ENCODE data around the gene ALS2. TPM values are rescaled to one million over a fixed set of nuclear protein-coding genes. Genes with fewer than 3 reads are reported as not detected.

The ALS2 gene
- total RNA-seq, 1 donor from 2014 or later, result 36.4 TPM

DNA sequence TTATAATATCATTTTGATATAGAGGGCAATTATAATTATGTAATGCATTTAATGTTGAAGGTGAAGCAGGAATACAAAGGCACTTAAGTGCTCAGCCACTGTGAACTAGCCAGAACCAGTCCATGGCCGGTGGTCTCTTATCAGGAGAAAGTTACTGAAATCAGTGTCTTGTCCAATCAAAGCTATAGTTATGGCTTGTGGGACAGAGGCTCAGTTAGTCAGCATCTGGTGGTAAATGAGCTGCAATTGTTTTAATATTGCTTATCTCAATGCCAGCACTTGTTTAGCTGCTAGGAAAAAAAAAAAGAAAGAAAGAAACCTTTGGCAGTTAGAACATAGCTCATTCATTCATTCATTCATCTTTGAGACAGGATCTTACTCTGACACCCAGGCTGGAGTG lies 3.8 kb upstream of the ALS2 start:
- no peak overlapping the region for H3K4me3 Mint-ChIP-seq
- no peaks in the 10 kb centered on the region for H3K9me3 Mint-ChIP-seq
- no peaks in the 10 kb centered on the region for H3K36me3 Mint-ChIP-seq
- DNase-seq (ENCODE audit: extremely low spot score, unreplicated experiment), result no peak
- peaks cover 6% of the 10 kb centered on the region for H3K27me3 Mint-ChIP-seq
- TF ChIP-seq, protein P1, sequence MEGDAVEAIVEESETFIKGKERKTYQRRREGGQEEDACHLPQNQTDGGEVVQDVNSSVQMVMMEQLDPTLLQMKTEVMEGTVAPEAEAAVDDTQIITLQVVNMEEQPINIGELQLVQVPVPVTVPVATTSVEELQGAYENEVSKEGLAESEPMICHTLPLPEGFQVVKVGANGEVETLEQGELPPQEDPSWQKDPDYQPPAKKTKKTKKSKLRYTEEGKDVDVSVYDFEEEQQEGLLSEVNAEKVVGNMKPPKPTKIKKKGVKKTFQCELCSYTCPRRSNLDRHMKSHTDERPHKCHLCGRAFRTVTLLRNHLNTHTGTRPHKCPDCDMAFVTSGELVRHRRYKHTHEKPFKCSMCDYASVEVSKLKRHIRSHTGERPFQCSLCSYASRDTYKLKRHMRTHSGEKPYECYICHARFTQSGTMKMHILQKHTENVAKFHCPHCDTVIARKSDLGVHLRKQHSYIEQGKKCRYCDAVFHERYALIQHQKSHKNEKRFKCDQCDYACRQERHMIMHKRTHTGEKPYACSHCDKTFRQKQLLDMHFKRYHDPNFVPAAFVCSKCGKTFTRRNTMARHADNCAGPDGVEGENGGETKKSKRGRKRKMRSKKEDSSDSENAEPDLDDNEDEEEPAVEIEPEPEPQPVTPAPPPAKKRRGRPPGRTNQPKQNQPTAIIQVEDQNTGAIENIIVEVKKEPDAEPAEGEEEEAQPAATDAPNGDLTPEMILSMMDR (conservative IDR thresholded peaks at IDR 0.05), result no peak
- H3K27ac Mint-ChIP-seq, result no peak overlapping the region
- H3K4me1 Mint-ChIP-seq (ENCODE audit: unreplicated experiment), result peaks cover 29% of the 10 kb centered on the region

GRCh38 chr2:201781557-201782051 lies 871 bp upstream of the ALS2 start:
- Mint-ChIP-seq H3K4me1 (ENCODE audit: unreplicated experiment) (peaks cover 34% of the 10 kb centered on the region), H3K27me3 (peaks cover 6% of the 10 kb centered on the region), H3K4me3 (peak overlapping the region; percentile 96), H3K36me3 (no peaks in the 10 kb centered on the region), H3K9me3 (no peaks in the 10 kb centered on the region), H3K27ac (peak overlapping the region; percentile 95)
- TF ChIP-seq, protein P1 (conservative IDR thresholded peaks at IDR 0.05), result no peak
- DNase-seq (ENCODE audit: extremely low spot score, unreplicated experiment), result no peak

GRCh38 chr2:201779901-201780673 lies 646 bp downstream of the ALS2 start:
- no peaks in the 10 kb centered on the region for H3K36me3 Mint-ChIP-seq
- peak overlapping the region; percentile 96 for H3K4me3 Mint-ChIP-seq
- TF ChIP-seq, protein P1 (conservative IDR thresholded peaks at IDR 0.05), result peak; percentile 36
- H3K27me3 Mint-ChIP-seq, result peaks cover 6% of the 10 kb centered on the region
- peak overlapping the region; percentile 95 for H3K27ac Mint-ChIP-seq
- DNase-seq (ENCODE audit: extremely low spot score, unreplicated experiment), result no peak
- no peaks in the 10 kb centered on the region for H3K9me3 Mint-ChIP-seq
- peaks cover 37% of the 10 kb centered on the region for H3K4me1 Mint-ChIP-seq (ENCODE audit: unreplicated experiment)

GRCh38 chr2:201777869-201778268 lies 2.9 kb downstream of the ALS2 start:
- Mint-ChIP-seq H3K4me1 (ENCODE audit: unreplicated experiment) (peaks cover 37% of the 10 kb centered on the region), H3K36me3 (peaks cover 4% of the 10 kb centered on the region), H3K27ac (no peak overlapping the region), H3K27me3 (peaks cover 2% of the 10 kb centered on the region), H3K9me3 (no peaks in the 10 kb centered on the region), H3K4me3 (peak overlapping the region; percentile 22)
- DNase-seq (ENCODE audit: extremely low spot score, unreplicated experiment), result no peak
- TF ChIP-seq, protein P1 (conservative IDR thresholded peaks at IDR 0.05), result no peak

DNA sequence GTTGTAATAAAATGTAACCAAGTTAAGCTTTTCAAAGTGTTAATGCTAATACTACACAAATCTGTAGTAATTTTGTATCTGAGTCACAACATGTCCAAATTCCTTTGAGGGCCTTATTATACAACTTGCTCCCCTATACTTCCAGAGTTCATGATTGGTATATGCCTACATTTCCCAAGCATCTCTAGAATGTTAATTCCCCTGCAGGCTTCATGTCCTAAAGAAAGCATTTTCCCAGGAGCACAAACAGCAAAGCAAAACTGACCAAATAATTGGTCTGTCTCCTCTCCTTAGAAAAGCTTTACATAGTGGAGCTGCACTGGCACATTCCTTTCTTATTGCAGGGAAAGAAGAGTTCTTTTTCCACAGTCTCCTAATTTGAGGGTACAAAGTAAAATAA lies 3.7 kb downstream of the ALS2 start:
- Mint-ChIP-seq H3K36me3 (peaks cover 4% of the 10 kb centered on the region), H3K9me3 (no peaks in the 10 kb centered on the region), H3K4me3 (no peak overlapping the region), H3K27me3 (no peaks in the 10 kb centered on the region), H3K4me1 (ENCODE audit: unreplicated experiment) (peaks cover 37% of the 10 kb centered on the region), H3K27ac (no peak overlapping the region)
- DNase-seq (ENCODE audit: extremely low spot score, unreplicated experiment), result no peak
- TF ChIP-seq, protein P1 (conservative IDR thresholded peaks at IDR 0.05), result no peak

Measured in type B pancreatic cell (in vitro differentiated cells).